Measurements from ENCODE around the gene ADNP2.

Gene ADNP2

DNA sequence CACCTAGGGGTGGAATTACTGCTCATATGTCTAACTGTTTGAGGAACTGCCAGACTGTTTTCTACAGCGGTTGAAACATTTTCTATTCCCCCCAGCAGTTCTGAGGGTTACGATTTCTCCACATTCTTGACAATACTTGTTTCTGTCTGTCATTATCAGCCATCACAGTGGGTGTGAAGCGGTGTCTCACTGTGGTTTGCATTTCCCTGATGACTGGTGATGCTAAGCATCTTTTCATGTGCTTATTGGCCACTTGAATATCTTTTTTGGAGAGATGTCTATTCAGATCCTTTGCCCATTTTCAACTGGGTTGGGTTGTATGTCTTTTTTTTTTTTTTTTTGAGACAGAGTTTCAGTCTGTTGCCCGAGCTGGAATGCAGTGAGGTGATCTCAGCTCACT, 63.0 kb downstream of the ADNP2 start:
- no peak for DNase-seq (ENCODE audit: low spot score)

DNA sequence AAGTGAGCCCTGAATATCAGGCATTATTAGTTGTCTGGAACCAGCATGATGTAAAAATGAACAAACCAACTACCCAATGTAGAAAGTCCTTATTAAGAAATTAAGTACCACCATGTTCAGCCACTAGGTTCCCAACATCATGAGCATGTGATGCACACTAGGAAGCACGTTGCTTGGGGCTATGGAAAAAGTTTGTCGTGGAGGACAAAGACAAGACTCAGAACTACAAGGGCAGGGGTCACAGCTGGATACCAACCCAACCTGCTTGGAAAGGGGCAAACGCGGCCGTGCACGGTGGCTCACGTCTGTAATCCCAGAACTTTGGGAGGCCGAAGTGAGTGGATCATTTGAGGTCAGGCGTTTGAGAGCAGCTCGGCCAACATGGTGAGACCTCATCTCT, 64.0 kb downstream of the ADNP2 start:
- DNase-seq (ENCODE audit: low spot score): no peak

DNA sequence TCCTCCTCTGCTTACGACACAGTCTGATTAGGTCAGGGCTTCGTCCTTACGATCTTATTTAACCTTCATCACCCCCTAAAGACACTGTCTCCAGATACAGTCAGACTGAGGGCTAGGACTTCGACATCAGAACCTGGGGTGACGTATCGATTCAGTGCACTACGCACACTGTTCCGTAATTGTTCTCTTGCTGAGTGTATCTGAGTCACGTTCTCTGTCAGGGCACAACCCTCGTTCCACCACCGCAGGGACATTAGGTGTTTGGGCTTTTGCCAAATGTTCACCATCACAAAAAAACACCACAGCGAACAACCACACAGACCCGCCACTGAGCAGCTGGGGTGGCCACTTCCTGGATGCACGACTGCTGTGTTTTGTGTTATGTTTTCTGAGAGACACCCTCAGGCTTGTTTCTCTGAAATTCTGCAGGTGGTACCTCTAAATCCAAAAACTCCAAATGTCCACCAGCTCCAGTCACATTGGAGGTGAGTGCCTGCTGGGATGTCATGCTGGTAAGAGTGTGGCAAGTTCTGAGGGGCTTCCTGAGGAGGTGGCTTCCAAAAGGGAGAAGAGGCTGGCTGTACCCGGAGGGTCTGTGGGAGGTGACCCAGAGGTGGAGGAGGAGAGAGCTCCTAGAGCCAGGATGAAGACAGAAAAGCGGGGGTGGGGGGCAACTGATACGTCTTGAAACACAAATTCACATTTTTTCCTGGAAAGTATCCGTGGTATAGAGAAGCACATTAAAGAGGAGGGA, 66.6 kb downstream of the ADNP2 start:
- DNase-seq (ENCODE audit: low spot score): no peak

DNA sequence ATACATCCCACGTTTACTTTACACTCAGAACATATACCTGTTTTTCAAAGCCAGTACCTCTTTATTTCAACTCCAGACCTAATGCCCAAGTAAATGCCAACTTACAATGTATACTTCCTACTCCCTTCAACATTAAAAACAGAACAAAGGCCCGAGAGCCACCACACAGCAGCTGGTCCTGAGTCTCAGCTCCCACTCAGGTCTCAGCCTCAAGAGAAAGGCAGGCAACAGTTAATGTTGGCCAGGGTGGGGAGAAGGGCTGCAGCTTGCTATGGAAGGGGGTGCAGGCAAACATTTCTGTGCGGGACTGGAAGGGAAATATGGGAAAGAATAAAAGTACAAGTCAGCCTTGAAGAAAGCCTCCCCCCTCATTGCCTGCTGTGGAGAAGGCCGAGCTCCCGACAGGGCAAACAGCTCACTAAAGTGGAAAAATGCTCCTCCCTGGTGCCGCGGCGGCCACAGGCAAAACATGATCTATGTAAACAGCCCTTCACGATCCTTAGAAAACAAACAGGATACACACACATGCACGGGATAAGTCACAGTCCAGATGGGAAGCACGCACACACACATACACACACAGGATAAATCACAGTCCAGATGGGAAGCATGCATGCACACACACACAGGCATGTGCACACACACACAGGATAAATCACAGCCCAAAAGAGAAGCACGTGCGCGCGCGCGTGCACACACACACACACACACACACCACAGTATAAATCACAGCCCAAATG, 67.4 kb downstream of the ADNP2 start:
- DNase-seq (ENCODE audit: low spot score): no peak

DNA sequence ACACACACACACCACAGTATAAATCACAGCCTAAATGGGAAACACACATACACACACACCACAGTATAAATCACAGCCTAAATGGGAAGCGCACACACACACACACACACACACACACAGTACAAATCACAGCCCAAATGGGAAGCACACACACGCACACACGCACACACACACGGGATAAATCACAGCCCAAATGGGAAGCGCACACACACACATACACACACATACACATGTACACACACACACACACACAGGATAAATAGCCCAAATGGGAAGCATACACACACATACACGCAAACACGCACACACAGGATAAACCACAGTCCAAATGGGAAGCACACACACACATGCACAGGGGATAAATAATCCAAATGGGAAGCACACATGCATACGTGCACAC, 68.1 kb downstream of the ADNP2 start:
- no peak for DNase-seq (ENCODE audit: low spot score)

DNA sequence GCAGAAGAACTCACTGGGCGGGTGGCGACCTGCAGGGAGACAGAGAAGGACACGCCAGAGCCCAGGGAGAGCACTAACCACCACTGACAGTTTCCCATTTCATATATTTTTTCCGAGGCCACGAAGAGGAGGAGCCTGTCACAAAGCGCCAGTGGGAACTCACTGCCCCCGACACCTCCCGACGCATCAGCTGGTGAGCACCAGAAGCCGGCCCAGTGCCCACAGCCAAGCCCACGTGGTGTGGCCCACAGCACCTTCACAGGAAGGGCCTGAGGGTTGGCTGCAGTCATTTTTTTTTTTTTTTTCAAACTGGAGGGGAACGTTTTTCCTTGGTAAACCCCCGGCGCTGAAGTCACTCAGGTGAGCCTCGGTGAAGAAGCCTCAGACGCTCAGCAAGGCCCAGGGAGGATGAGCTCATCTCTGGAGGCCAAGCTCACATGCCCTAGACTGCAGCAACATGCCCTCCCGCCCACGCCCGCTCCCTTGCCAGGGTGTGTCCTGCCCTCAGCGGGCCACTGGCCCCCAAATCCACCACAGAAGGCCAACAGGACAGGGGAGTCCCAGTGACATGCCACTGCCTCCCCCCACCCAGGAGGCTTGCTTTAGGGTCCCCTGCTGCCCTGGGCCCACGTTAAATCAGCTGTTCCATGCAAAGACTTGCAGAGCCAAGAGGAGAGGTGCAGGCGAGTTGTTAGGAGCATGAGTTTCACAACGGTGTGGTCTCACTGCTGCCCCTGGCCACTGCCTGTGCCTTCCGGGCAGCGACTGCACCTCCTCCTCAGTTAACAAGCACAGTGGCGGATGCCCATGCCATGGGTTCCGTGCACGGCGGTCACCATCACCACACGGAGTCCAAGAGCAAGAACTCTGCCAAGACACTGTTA, 70.1 kb downstream of the ADNP2 start:
- no peak for DNase-seq (ENCODE audit: low spot score)

DNA sequence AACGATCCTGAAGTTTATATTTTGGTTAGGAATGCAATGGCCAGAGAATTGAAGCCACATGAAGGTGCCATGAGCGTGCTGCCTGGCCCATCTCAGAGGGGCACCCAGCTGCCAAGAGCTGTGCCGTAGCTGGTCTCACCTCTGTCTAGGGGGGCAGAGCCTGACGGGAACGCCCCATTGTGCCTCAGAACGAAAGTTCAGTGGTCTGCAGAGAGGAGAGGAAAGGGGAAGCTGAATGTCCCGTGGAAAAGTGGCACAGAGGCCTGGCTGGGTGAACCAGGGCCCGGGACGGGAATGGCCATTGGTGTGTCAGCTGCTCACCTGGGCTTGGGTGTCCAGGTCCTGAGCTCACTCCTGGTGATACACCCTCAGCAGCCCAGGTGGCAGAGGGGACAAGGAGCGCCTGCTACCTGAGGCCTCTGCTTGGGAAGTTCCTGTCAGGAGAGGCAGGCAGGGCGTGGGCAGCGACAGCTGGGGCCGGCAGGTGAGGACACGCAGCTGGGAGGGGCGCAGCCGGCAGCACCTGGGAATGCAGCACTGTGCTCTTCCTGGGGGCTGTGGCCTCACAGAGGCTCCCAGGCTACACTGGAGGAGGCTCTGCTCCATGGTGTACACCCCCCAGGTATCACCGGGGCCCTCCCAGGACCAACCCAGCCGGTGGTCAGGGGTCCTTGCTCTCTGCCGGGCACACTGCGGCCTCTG, 70.9 kb downstream of the ADNP2 start:
- DNase-seq (ENCODE audit: low spot score): no peak

DNA sequence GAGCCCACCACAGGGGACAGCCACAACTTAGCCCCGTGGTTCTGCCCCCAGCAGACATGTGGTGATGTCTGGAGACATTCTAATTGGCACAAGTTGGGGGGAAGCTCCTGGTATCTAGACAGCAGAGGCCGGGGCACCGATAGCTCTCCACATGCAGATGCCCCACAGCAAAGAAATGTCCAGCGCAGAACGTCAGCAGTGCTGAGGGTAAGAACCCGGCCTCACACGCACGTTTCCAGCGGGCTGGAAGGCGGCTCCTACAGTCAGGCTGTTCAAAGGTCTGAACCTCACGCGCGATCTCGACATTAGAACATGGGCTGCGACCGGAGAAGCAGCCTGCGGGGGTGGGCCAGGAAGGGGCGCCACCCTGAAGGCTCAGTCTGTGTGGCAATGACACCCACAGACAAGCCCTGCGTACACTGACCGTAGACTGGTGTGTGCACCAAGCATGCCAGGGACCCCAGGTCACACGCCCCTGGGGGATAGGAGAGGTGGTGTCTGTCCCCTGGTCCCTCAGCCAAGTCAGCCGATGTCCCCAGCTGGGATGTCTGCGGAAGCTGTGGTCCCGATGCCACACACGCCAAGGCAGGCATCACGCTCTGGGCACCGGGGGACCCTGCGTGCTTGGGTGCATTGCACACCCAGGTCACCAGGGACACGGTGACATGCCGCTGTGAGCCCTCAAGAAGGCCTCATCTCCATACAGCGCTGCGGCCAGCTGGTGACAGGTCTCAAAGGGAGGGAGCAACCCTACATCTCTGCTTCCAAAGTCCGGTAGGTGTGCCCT, 71.9 kb downstream of the ADNP2 start:
- no peak for DNase-seq (ENCODE audit: low spot score)

DNA sequence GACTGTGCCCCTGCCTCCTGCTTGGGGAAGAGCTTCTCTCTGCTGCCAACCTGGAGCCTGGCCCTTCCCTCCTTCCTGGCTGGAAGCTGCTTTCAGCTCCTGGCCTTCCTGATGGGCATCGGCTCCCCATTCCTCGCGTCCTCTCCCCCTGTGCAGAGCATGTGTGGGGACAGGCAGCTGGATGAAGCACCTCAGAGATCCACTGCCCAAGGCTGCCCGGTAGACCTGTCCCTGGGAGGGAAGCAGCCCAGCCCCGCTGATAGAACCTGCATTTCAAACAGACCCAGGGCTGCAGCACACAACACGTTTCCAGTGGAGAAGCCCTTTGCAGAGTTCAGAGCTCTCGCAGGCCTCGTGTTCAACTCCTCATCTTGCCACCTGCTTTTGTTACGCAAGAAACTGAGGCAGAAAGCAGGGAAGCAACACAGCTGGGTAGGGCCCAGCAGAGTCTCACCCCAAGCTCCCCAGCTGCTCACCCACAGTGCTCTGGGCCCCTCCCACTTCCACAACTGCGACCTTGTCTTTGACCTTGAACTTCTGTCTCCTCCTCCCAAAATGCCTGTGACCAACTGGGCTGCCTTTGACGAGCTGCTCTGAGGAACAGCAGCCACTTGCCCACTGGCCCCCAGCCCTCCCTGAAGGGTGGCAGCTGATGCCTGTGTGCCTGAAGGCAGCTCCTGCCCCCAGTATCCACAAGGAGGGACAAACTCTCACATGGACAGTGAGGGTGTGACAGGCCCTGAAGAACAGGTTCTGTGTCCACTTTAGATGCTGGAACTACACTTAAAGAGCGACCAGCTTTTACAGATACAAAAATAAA, 72.8 kb downstream of the ADNP2 start:
- no peak for DNase-seq (ENCODE audit: low spot score)

DNA sequence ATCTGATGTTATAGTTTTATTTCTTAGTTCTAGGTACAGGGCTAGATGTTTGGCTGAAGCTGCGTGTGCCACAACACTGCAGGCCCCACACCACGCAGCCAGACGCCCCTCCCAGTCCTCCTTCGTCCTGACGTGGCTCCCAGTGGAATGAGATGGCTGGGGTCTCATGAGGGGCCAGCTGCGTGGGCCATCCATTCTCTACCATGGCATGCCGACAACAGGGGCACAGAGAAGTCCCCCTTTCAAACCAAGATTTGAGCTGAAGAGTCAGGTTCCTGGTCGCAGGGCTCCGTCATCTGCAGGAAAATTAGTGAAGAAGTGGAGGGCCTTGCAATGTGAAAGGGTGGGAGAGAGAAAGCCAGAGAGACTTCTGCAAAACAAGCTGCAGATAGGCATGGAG, 73.8 kb downstream of the ADNP2 start:
- DNase-seq (ENCODE audit: low spot score): no peak

DNA sequence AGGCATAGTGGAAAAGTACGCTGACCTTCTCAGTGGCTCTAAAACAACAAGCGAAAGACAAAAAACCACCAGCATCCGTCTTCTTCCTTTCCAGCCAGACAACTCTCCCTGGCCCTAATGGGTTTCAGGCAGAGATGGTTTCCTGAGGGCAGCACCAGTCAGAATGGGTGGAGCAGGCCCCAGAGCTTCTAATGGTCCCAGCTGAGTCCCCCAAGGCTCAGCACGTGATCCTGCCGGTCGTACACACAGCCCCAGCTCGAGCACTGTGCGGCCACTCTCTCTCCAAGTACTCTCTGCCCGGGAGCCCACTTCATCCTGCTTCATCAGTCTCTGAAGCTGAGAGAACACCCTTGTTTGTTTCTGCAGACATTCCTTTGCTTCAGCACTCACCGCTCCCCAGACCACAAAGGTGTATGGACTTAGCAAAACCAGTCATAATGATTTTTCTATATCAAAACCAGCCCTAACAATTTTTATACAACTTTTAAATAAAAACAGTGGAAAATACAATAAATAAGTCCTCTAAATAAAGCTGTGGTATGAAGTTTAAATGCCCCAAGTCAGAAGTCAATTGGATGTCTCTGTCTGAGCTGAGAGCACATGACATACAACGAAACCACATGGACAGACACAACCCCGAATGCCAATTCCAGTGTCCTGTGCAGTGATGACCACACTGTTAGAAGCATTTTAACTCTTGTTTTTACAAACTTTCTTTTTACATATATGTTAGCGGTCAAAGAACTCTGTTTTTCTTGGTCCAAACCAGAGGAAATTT, 74.4 kb downstream of the ADNP2 start:
- DNase-seq (ENCODE audit: low spot score): no peak

DNA sequence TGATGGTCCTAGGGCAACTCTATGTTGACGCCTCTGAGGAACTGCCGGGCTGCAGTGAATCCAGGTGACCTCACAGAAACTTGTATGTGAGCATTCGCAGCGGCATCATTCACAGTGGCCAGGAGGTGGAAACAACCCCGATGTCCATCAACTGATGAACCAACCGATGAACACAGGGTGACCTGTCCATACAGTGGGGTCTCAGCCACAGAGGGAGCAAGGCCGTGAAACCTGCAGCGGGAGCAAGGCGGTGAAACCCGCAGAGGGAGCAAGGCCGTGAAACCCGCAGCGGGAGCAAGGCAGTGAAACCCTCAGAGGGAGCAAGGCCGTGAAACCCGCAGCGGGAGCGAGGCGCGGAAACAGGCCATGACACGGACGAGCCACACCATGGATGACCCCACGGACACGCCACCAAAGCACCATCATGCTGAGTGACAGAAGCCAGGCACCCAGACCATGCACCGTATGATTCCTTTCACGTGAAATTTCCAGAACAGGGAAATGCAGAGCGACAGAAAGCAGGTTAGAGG, 75.2 kb downstream of the ADNP2 start:
- peak; percentile 33 for DNase-seq (ENCODE audit: low spot score)

DNA sequence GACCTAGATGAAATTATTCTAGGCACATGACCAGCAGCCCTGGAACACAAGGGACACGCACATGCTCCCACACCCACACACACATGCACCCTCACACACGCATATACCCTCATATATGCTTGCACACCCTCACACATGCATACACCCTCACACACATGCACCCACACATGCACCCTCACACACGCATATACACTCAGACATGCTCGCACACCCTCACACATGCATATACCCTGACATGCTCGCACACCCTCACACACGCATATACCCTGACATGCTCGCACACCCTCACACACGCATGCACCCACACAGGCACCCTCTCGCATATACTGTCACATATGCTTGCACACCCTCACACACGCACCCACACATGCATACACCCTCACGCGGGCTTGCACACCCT, 76.5 kb downstream of the ADNP2 start:
- DNase-seq (ENCODE audit: low spot score): no peak

DNA sequence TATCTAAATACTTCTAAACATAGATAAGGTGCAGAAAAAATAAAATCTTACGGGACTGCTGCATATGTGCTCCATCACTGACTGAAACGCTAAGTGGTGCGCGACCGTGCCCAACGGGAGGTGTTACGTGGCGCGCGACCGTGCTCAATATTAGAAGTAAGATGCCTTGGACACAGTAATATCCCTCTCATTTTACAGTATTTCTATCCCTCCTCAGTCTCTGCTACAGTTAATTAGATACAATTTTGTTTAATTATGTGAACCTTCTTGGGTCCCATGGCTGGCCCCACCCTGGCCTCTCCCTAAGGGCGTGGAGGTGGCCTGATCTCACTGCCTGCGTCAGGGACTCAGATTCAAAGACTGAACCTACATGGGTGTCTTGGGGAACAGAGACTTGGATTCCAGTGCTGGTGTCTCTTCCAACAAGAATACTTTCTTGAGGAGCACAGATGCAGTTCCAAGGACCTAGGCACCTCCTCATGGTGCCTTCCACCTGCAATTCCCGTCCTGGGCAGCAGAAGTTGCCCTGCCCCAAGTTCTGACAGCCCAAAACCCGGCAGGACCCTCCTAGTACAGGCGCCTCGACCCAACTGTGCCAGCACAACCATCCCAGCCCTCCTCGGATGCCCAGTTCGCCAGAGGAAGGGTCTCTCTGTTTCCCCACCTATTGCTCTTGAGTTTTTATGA, 79.0 kb downstream of the ADNP2 start:
- DNase-seq (ENCODE audit: low spot score): no peak

DNA sequence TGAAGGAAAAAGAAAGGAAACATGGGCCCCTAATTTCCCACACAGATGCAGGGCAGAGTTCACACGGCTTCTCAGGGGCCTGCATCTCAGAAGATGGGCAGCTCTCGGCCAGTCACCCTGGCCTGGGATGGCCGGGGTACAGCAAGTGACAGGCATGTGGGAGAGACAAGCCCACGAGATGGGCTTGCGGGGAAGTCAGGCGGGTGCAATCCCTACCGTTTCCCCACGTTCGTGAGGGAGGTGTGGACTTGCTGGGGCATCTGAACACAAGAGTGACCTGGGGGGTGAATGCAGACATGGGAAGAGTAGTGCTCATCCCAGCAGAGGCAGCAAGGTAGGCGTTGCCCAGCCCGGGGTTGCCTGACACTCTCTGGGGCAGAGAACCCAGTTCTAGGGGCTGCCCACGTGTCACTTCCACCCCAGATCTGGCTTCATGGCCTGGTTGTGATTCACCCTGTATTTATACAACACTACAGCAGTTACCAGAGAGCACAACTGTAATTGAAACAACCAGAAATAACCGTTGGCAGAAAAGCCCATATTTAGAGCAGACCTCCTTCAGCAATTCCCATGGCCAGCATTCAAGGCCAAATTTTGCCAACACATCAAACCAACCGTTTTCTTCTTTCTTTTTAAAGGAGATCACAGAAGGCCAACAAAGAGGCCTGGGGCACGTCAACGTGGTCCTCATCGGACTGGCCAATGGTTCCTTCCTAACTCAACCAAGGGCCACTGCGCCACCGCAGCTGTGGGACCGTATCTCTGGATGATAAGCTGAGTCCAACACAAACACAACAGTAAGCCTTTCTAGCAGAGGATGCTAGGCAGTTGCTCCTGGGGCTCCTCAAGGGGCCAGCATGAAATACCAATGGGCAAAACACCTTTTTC, 79.8 kb downstream of the ADNP2 start:
- no peak for DNase-seq (ENCODE audit: low spot score)

DNA sequence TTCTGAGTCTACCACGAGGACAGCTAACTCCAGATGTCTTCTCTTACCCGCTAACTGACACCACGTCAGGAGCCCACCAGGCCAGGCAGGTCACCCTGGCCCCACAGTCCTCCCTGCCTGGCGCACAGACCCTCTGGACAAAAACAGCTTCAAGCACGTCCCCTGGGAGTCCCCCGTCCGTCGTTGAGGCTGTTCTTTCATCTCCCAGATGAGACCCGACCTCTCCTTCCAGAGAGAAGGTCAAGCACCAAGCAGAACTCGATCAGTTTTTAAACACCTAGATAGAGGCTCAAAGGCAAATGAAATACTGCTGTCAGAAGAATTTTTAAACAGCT, 80.4 kb downstream of the ADNP2 start:
- DNase-seq (ENCODE audit: low spot score): no peak

Data from left forelimb (tissue), 1 donor.